ENCODE data around the gene ZFR. TPM values are rescaled to one million over a fixed set of nuclear protein-coding genes. Genes with fewer than 3 reads are reported as not detected.

Gene ZFR
- total and polyA plus RNA-seq, 8 donors = 21.8 to 110 (median 48.5) TPM

- intact Hi-C loops (cut with DNase I; ENCODE audit: low total_unique reads) = no loop called here
- DNase-seq = peak in 1 of 2 donors; percentile 38
- Histone ChIP-seq H3K36me3 (no peaks in the 10 kb centered on the region), H3K9me3 (no peaks in the 10 kb centered on the region), H3K4me1 (peaks cover 28 to 40% (median 37%) of the 10 kb centered on the region in 4 donors), H3K27ac (no peak overlapping the region), H3K27me3 (no peaks in the 10 kb centered on the region), H3K4me3 (peak overlapping the region in 3 of 4 donors; percentile 78 to 92 (median 80))
- WGBS, 5 donors = 82 to 92% (median 87%) methylated on average over 10 of the region's 10 CpGs
- TF ChIP-seq POLR2A (IDR thresholded peaks at IDR 0.05) (no peak), POLR2AphosphoS5 (IDR thresholded peaks at IDR 0.05) (no peak), CTCF (IDR thresholded peaks at IDR 0.05) (no peak), EP300 (IDR thresholded peaks at IDR 0.05) (no peak)
Observed at GRCh38 chr5:32445287-32445758, 783 bp upstream of the ZFR start.

- WGBS, 5 donors = 0 to 1% (median 1%) methylated on average over 36 to 83 of the region's 83 CpGs
- DNase-seq = peak; percentile 38 to 87
- H3K27me3 ChIP-seq = no peaks in the 10 kb centered on the region
- TF ChIP-seq EP300 (IDR thresholded peaks at IDR 0.05) (no peak), CTCF (IDR thresholded peaks at IDR 0.05) (no peak), POLR2A (IDR thresholded peaks at IDR 0.05) (no peak), POLR2AphosphoS5 (IDR thresholded peaks at IDR 0.05) (no peak)
- H3K36me3 ChIP-seq = no peaks in the 10 kb centered on the region
- H3K9me3 ChIP-seq = no peaks in the 10 kb centered on the region
- H3K4me3 ChIP-seq = peak overlapping the region; percentile 78 to 92 (median 83)
- intact Hi-C loops (cut with DNase I; ENCODE audit: low total_unique reads) = no loop called here
- peak overlapping the region; percentile 91 to 99 (median 97) for H3K27ac ChIP-seq
- H3K4me1 ChIP-seq = peaks cover 34 to 55% (median 48%) of the 10 kb centered on the region in 4 donors
Observed at GRCh38 chr5:32443541-32444430, 754 bp downstream of the ZFR start.

GRCh38 chr5:32443145-32443540 lies 1.4 kb downstream of the ZFR start:
- DNase-seq = no peak
- WGBS, 5 donors = 5 to 13% (median 9%) methylated on average over 7 of the region's 7 CpGs
- peaks cover 38 to 62% (median 51%) of the 10 kb centered on the region in 4 donors for H3K4me1 ChIP-seq
- no peaks in the 10 kb centered on the region for H3K9me3 ChIP-seq
- H3K36me3 ChIP-seq = no peaks in the 10 kb centered on the region
- H3K4me3 ChIP-seq = peak overlapping the region; percentile 78 to 92 (median 83)
- TF ChIP-seq CTCF (IDR thresholded peaks at IDR 0.05) (no peak), POLR2AphosphoS5 (IDR thresholded peaks at IDR 0.05) (no peak), POLR2A (IDR thresholded peaks at IDR 0.05) (no peak), EP300 (IDR thresholded peaks at IDR 0.05) (no peak)
- peak overlapping the region in 4 of 5 donors; percentile 91 to 97 (median 96) for H3K27ac ChIP-seq
- no peaks in the 10 kb centered on the region for H3K27me3 ChIP-seq
- intact Hi-C loops (cut with DNase I; ENCODE audit: low total_unique reads) = no loop called here

GRCh38 chr5:32439086-32439642 lies 5.4 kb downstream of the ZFR start:
- Histone ChIP-seq H3K27me3 (no peaks in the 10 kb centered on the region), H3K4me3 (no peak overlapping the region), H3K4me1 (peaks cover 28 to 89% (median 58%) of the 10 kb centered on the region in 4 donors), H3K36me3 (no peaks in the 10 kb centered on the region), H3K27ac (peak overlapping the region in 1 of 5 donors; percentile 24), H3K9me3 (no peaks in the 10 kb centered on the region)
- TF ChIP-seq CTCF (IDR thresholded peaks at IDR 0.05) (no peak), EP300 (IDR thresholded peaks at IDR 0.05) (no peak), POLR2AphosphoS5 (IDR thresholded peaks at IDR 0.05) (no peak), POLR2A (IDR thresholded peaks at IDR 0.05) (no peak)
- intact Hi-C loops (cut with DNase I; ENCODE audit: low total_unique reads) = no loop called here
- no peak for DNase-seq
- 32 to 51% (median 46%) methylated on average over 3 of the region's 3 CpGs for whole genome bisulfite sequencing, 5 donors

All from stomach (tissue), 9 donors.